Esophagus muscularis mucosa (tissue), 4 donors: ENCODE data around the gene TIGD1. TPM values are rescaled to one million over a fixed set of nuclear protein-coding genes. Genes with fewer than 3 reads are reported as not detected.

Experiments
- DNase-seq: peaks from one replicate; pipeline ENCODE4 v3.0.0-alpha.2; 2017; ENCODE audit errors: extremely low spot score
- H3K27ac ChIP-seq, 4 donors: fragments of 200-600 bp; sonication (generic); replicated peaks in 1 of 4; 1 replicate in 3 of 4; 2 replicates in 1 of 4; pipeline ENCODE4 v1.5.1; 2016 to 2019; ENCODE audit warnings: mild to moderate bottlenecking in 1 of 4
- H3K27me3 ChIP-seq, 4 donors: fragments of 200-600 bp; sonication (generic); one replicate each; pipeline versions ENCODE4 v1.5.1 to v1.6.0; 2016 to 2019
- H3K36me3 ChIP-seq, 4 donors: fragments of 200-600 bp; sonication (generic); one replicate each; pipeline ENCODE4 v1.5.1; 2016 to 2019
- H3K4me1 ChIP-seq, 4 donors: fragments of 200-600 bp; sonication (generic); one replicate each; pipeline ENCODE4 v1.5.1; 2016 to 2019
- H3K4me3 ChIP-seq, 4 donors: fragments of 200-600 bp; sonication (generic); 1 replicate in 2 of 4; 2 replicates in 2 of 4; pipeline ENCODE4 v1.5.1; 2016 to 2019; ENCODE audit warnings: mild to moderate bottlenecking in 4 of 4, moderate library complexity in 1 of 4
- H3K9me3 ChIP-seq, 4 donors: fragments of 200-600 bp; sonication (generic); 1 replicate in 3 of 4; 2 replicates in 1 of 4; pipeline ENCODE4 v1.5.1; 2016 to 2019
- EP300 ChIP-seq: sonication (generic); formaldehyde crosslinking; IDR thresholded peaks from one replicate; pipeline ENCODE4 v1.6.1; 2017; ENCODE audit warnings: antibody characterized with exemption
- POLR2A ChIP-seq: fragments of 450-650 bp; IDR thresholded peaks from one replicate; pipeline ENCODE4 v1.6.1; 2017; ENCODE audit warnings: antibody characterized with exemption, moderate library complexity, mild to moderate bottlenecking, low read depth
- POLR2AphosphoS5 ChIP-seq, 2 donors: sonication (generic); formaldehyde crosslinking; IDR thresholded peaks; one replicate each; pipeline ENCODE4 v1.6.1; 2017; ENCODE audit warnings: antibody characterized with exemption in 2 of 2
- WGBS: methylation state at CpG from one replicate; pipeline ENCODE4 v1.1.5; 2018; 5-methylcytosine and 5-hydroxymethylcytosine counted together
- intact Hi-C: fragments of 100-400 bp; cut with DNase I; formaldehyde crosslinking; loops from one replicate; pipeline ENCODE4 v1.15.1; 2023
- total RNA-seq, 4 donors: library from RNA; depleted of rRNA; stranded (reverse); fragments of >200 nt; gene quantifications; one replicate each; pipeline versions ENCODE4 v1.1.0 to v1.2.1, GENCODE V29; 2016
- TF ChIP-seq, protein P1 (sequence below), 3 experiments: fragments of 200-600 bp in 2 of 3; fragments of 450-650 bp in 1 of 3; sonication (generic) in 2 of 3; IDR thresholded peaks; one replicate each; pipeline ENCODE4 v1.5.1; 2017 to 2019; ENCODE audit warnings: antibody characterized with exemption in 3 of 3, mild to moderate bottlenecking in 2 of 3, moderate library complexity in 1 of 3

Gene TIGD1
- total RNA-seq, 4 donors from 2014 or later = 1.2 to 1.7 (median 1.6) TPM

GRCh38 chr2:232530626-232531260, 19.6 kb downstream of the TIGD1 start:
- WGBS = 87% methylated on average over 4 of the region's 9 CpGs
- peaks cover 1 to 3% (median 2%) of the 10 kb centered on the region in 4 donors for H3K4me1 ChIP-seq
- no peak for DNase-seq

DNA sequence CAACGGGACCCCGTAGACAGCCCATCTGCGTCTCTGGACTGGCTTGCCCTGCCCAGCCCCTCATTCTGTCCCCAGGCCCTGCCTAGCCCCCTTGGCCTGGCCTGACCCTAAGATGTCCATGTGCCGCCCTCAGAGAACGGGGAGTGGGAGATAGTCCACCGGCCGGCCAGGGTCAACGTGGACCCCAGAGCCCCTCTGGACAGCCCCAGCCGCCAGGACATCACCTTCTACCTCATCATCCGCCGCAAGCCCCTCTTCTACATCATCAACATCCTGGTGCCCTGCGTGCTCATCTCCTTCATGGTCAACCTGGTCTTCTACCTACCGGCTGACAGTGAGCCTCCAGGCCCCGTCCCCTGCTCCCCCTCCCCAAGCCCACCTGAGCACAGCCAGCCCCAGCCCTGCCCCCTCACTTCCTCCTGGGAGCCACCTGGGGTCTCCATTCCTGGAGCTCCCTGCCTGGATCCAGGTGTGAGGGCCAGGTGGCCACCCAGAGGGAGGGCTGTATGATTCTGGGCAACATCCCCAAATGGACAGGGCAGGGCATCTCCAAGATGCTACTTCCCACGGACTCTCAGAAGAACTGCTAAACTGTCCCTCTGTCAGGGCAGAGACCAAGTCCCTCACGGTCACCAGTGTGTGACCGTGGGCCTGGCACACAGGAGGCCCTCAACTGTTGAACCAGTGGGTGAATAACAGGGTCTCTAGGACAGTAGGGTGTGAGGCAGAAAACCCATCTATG, 20.4 kb downstream of the TIGD1 start:
- intact Hi-C loops = loop anchor here (10.0 kb wide), 1 partner anchor 625 kb away; no protein-coding TSS in a partner anchor
- no peak for DNase-seq

More at GRCh38 chr2:232530626-232531260, 19.6 kb downstream of the TIGD1 start:
- TF ChIP-seq POLR2A (no peak), EP300 (no peak), POLR2AphosphoS5 (IDR thresholded peaks at IDR 0.05) (no peak)
- TF ChIP-seq, protein P1, sequence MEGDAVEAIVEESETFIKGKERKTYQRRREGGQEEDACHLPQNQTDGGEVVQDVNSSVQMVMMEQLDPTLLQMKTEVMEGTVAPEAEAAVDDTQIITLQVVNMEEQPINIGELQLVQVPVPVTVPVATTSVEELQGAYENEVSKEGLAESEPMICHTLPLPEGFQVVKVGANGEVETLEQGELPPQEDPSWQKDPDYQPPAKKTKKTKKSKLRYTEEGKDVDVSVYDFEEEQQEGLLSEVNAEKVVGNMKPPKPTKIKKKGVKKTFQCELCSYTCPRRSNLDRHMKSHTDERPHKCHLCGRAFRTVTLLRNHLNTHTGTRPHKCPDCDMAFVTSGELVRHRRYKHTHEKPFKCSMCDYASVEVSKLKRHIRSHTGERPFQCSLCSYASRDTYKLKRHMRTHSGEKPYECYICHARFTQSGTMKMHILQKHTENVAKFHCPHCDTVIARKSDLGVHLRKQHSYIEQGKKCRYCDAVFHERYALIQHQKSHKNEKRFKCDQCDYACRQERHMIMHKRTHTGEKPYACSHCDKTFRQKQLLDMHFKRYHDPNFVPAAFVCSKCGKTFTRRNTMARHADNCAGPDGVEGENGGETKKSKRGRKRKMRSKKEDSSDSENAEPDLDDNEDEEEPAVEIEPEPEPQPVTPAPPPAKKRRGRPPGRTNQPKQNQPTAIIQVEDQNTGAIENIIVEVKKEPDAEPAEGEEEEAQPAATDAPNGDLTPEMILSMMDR (IDR thresholded peaks at IDR 0.05) = no peak
- no peaks in the 10 kb centered on the region for H3K36me3 ChIP-seq
- intact Hi-C loops = no loop called here
- peaks cover 0 to 44% (median 1%) of the 10 kb centered on the region in 4 donors for H3K27me3 ChIP-seq
- H3K9me3 ChIP-seq = no peaks in the 10 kb centered on the region
- H3K4me3 ChIP-seq = no peak overlapping the region
- no peak overlapping the region for H3K27ac ChIP-seq

DNA sequence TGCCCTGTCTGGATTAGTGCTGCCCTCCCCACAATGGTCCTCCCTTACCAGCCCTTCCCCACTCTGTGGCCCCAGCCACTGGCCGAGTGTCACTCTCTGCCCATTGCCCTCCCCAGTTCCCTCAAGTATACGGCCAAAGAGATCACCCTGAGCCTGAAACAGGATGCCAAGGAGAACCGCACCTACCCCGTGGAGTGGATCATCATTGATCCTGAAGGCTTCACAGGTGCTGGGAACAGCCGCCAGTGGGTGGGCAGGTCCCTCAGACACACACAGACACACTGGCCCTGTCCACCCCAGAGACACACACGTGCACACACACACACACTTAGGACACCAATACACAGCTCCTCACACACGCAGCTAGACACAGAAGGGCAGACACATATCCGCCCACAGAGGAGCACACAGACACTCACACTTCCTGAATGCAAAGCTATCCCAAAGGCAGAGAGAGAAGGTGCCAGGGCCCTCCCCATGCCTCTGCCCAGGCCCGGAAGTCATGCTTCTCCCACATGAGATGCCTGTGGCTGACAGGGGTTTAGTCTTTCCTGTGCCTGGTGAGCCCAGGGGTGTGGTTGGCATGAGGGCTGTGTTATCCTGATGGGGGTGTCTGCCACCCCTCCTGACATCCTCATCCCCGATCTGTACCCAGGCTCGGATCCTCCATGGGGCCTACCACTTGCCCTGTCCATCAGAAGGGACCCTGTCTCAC, 21.5 kb downstream of the TIGD1 start:
- DNase-seq = no peak

More for the DNA sequence above, 20.4 kb downstream of the TIGD1 start:
- Histone ChIP-seq H3K36me3 (no peaks in the 10 kb centered on the region), H3K4me3 (no peak overlapping the region), H3K27ac (no peak overlapping the region), H3K4me1 (peaks cover 9 to 10% (median 9%) of the 10 kb centered on the region in 4 donors), H3K9me3 (no peaks in the 10 kb centered on the region), H3K27me3 (peaks cover 0 to 44% (median 7%) of the 10 kb centered on the region in 4 donors)
- 85% methylated on average over 17 of the region's 17 CpGs for WGBS
- TF ChIP-seq EP300 (no peak), POLR2A (no peak), POLR2AphosphoS5 (IDR thresholded peaks at IDR 0.05) (no peak)
- TF ChIP-seq, protein P1 (IDR thresholded peaks at IDR 0.05) = no peak

GRCh38 chr2:232527905-232528470, 22.4 kb downstream of the TIGD1 start:
- H3K36me3 ChIP-seq = no peaks in the 10 kb centered on the region
- H3K4me3 ChIP-seq = no peak overlapping the region
- peaks cover 0 to 52% (median 27%) of the 10 kb centered on the region in 4 donors for H3K27me3 ChIP-seq
- no peak for DNase-seq
- 82% methylated on average over 5 of the region's 6 CpGs for WGBS
- no peak for TF ChIP-seq POLR2AphosphoS5 (IDR thresholded peaks at IDR 0.05)
- TF ChIP-seq, protein P1 (IDR thresholded peaks at IDR 0.05) = no peak
- no peak for TF ChIP-seq POLR2A
- no peak for TF ChIP-seq EP300
- H3K27ac ChIP-seq = no peak overlapping the region
- intact Hi-C loops = loop anchor here (10.0 kb wide), 1 partner anchor 623 kb away; no protein-coding TSS in a partner anchor
- peaks cover 20 to 28% (median 25%) of the 10 kb centered on the region in 4 donors for H3K4me1 ChIP-seq
- H3K9me3 ChIP-seq = no peaks in the 10 kb centered on the region

More for the DNA sequence above, 21.5 kb downstream of the TIGD1 start:
- no peaks in the 10 kb centered on the region for H3K9me3 ChIP-seq
- peaks cover 0 to 44% (median 18%) of the 10 kb centered on the region in 4 donors for H3K27me3 ChIP-seq
- H3K27ac ChIP-seq = no peak overlapping the region
- 63% methylated on average over 7 of the region's 11 CpGs for WGBS
- H3K36me3 ChIP-seq = no peaks in the 10 kb centered on the region
- peaks cover 17 to 19% (median 18%) of the 10 kb centered on the region in 4 donors for H3K4me1 ChIP-seq
- H3K4me3 ChIP-seq = no peak overlapping the region
- no peak for TF ChIP-seq EP300
- TF ChIP-seq POLR2A = no peak
- TF ChIP-seq, protein P1 (IDR thresholded peaks at IDR 0.05) = no peak
- TF ChIP-seq POLR2AphosphoS5 (IDR thresholded peaks at IDR 0.05) = no peak
- intact Hi-C loops = loop anchor here (10.0 kb wide), 1 partner anchor 624 kb away; no protein-coding TSS in a partner anchor
